ENCODE measurements around the gene DNAJB13.

DNAJB13 gene

GRCh38 chr11:74007691-74008372 is 57.0 kb downstream of the DNAJB13 start:
- Histone ChIP-seq H3F3A (ENCODE audit: insufficient read depth) (no peaks in the 10 kb centered on the region), H3K79me2 (ENCODE audit: insufficient read depth, low read length) (no peaks in the 10 kb centered on the region), H3K4me2 (ENCODE audit: low read depth, low read length, poor library complexity, severe bottlenecking) (no peak overlapping the region), H3K36me3 (ENCODE audit: low read length) (no peaks in the 10 kb centered on the region), H2AFZ (ENCODE audit: low read depth, low read length, severe bottlenecking) (no peak overlapping the region), H3K27ac (ENCODE audit: low read depth, low read length) (no peak overlapping the region), H3K27me3 (ENCODE audit: low read length) (no peaks in the 10 kb centered on the region), H3K4me3 (ENCODE audit: insufficient read depth, low read length, poor library complexity, severe bottlenecking) (no peak overlapping the region), H3K9me2 (replicated peaks; ENCODE audit: insufficient read depth, low read length) (no peaks in the 10 kb centered on the region), H3K9me3 (ENCODE audit: insufficient read depth, low read length) (no peaks in the 10 kb centered on the region), H3K9ac (ENCODE audit: low read length) (no peak overlapping the region), H4K20me1 (ENCODE audit: low read depth, low read length) (no peaks in the 10 kb centered on the region)
- TF ChIP-seq EZH2phosphoT487 (conservative IDR thresholded peaks at IDR 0.05; ENCODE audit: low read length) (no peak), CTCF (IDR thresholded peaks at IDR 0.05; ENCODE audit: insufficient read depth, low read length, poor library complexity, severe bottlenecking) (no peak)

- Histone ChIP-seq H3K9me3 (ENCODE audit: insufficient read depth, low read length) (no peaks in the 10 kb centered on the region), H3K79me2 (ENCODE audit: insufficient read depth, low read length) (no peaks in the 10 kb centered on the region), H3K9ac (ENCODE audit: low read length) (no peak within 1 kb of the TSS), H2AFZ (ENCODE audit: low read depth, low read length, severe bottlenecking) (no peak within 1 kb of the TSS), H3K4me2 (ENCODE audit: low read depth, low read length, poor library complexity, severe bottlenecking) (no peak within 1 kb of the TSS), H3K4me3 (ENCODE audit: insufficient read depth, low read length, poor library complexity, severe bottlenecking) (no peak within 1 kb of the TSS), H3K27ac (ENCODE audit: low read depth, low read length) (no peak within 1 kb of the TSS), H3K27me3 (ENCODE audit: low read length) (no peaks in the 10 kb centered on the region), H3F3A (ENCODE audit: insufficient read depth) (no peaks in the 10 kb centered on the region), H4K20me1 (ENCODE audit: low read depth, low read length) (no peaks in the 10 kb centered on the region), H3K9me2 (replicated peaks; ENCODE audit: insufficient read depth, low read length) (no peaks in the 10 kb centered on the region), H3K36me3 (ENCODE audit: low read length) (no peaks in the 10 kb centered on the region)
- TF ChIP-seq CTCF (IDR thresholded peaks at IDR 0.05; ENCODE audit: insufficient read depth, low read length, poor library complexity, severe bottlenecking) (no peak), EZH2phosphoT487 (conservative IDR thresholded peaks at IDR 0.05; ENCODE audit: low read length) (no peak)
Observed at GRCh38 chr11:74008373-74009229, 57.8 kb downstream of the DNAJB13 start, which contains the start of gene UCP3. Gene UCP3, minus strand, starts transcription at chr11:74009085. Its CDS starts 2,043 bp downstream, at chr11:74007042.

- Histone ChIP-seq H3K4me3 (ENCODE audit: insufficient read depth, low read length, poor library complexity, severe bottlenecking) (no peak overlapping the region), H3F3A (ENCODE audit: insufficient read depth) (no peaks in the 10 kb centered on the region), H3K36me3 (ENCODE audit: low read length) (no peaks in the 10 kb centered on the region), H3K9ac (ENCODE audit: low read length) (no peak overlapping the region), H3K27ac (ENCODE audit: low read depth, low read length) (no peak overlapping the region), H3K4me2 (ENCODE audit: low read depth, low read length, poor library complexity, severe bottlenecking) (no peak overlapping the region), H2AFZ (ENCODE audit: low read depth, low read length, severe bottlenecking) (no peak overlapping the region), H3K27me3 (ENCODE audit: low read length) (no peaks in the 10 kb centered on the region), H3K9me2 (replicated peaks; ENCODE audit: insufficient read depth, low read length) (no peaks in the 10 kb centered on the region), H4K20me1 (ENCODE audit: low read depth, low read length) (no peaks in the 10 kb centered on the region), H3K79me2 (ENCODE audit: insufficient read depth, low read length) (no peaks in the 10 kb centered on the region), H3K9me3 (ENCODE audit: insufficient read depth, low read length) (no peaks in the 10 kb centered on the region)
- TF ChIP-seq CTCF (IDR thresholded peaks at IDR 0.05; ENCODE audit: insufficient read depth, low read length, poor library complexity, severe bottlenecking) (no peak), EZH2phosphoT487 (conservative IDR thresholded peaks at IDR 0.05; ENCODE audit: low read length) (no peak)
Observed at GRCh38 chr11:74009230-74009547, 58.4 kb downstream of the DNAJB13 start.

Data from SU-DHL-6 (cell line).